Measurements from ENCODE around the gene SNRK.

- TF ChIP-seq CTCF (IDR thresholded peaks at IDR 0.05) = no peak
- TF ChIP-seq POLR2A (IDR thresholded peaks at IDR 0.05) = no peak
Observed at GRCh38 chr3:43372809-43373559, 86.6 kb downstream of the SNRK start.
